Measurements from ENCODE around the gene CCL19. TPM values are rescaled to one million over a fixed set of nuclear protein-coding genes. Genes with fewer than 3 reads are reported as not detected.

CCL19 gene
- total and polyA plus RNA-seq, 2 of the 8 experiments (the other 6 are each of a cell fraction or from before 2014, with no cell fraction given) = not detected

DNA sequence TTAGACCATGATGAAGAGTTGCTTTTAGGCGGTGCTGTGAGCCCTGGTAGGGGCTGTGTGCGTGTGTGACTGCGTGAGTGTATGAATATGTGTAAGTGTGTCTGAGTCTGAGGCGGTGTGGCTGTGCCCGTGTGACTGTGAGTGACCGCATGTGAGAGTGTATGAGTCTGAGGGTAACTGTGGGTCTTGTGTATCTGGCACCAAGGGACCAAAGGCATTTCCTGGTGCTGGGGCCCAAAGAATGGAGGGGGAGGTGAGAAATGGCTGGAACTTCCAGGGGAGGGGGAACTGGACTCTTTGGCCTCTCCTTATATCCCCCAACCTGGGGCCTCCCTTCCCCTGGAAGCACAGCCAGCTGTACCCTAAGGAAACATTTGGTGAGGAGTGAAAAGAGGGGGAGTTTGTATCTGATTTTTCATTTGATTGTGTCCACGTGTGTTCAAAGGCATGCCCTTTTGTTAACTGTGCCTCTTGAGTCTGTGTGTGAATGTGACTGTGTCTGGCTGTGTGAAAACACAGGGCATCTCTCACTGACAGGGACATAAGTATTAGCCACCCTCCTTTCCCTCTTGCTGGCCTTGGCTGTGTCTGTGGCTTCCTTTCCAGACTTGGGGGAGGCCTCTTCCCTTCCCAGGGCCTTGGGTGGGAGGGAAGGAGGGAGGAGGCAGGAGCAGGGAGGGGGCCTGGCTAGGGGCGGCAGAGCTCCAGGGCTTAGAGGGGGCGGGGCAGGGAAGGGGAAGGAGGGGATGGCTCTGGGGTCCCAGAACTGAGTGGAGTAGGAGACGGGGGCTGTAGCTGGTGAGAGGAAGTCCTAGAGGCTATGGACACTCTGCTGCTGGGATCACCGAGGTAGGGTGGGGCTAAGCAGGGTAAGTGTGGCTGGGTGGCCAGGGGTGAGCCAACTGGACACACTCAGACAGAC is 37.7 kb downstream of the CCL19 start:
- WGBS, 2 experiments (ENCODE audit: extremely low coverage in 1 of 2, insufficient coverage in 1 of 2, insufficient read length in 1 of 2, insufficient replicate concordance in 2 of 2, low coverage in 1 of 2, low lambda C conversion rate in 2 of 2, missing lambda C conversion rate in 1 of 2) = 77% methylated on average over 9 of the region's 11 CpGs; no CpG with 5 or more reads in 1 of the 2 experiments
- Histone ChIP-seq H2AFZ (ENCODE audit: low read length) (no peak overlapping the region), H3K9ac (replicated peaks in 1 of 4; ENCODE audit: extremely low read depth in 1 of 4, low read depth in 3 of 4, low read length in 3 of 4) (no peak overlapping the region; a peak in 1 of 7 replicates), H3K4me2 (ENCODE audit: insufficient read depth in 1 of 2, low read depth in 2 of 2, low read length in 2 of 2) (peak overlapping the region; percentile 16 to 77; a peak in 1 of 4 replicates), H3K79me2 (ENCODE audit: control insufficient read depth in 1 of 2, insufficient read depth in 2 of 2, low read length in 2 of 2) (0 out of 4 replicates have a peak, but pooled peaks cover 0 to under 1% of the 10 kb centered on the region in 2 experiments), H3K18ac (ENCODE audit: extremely low read depth, low read length) (peak overlapping the region; percentile 87), H3K14ac (ENCODE audit: insufficient read length) (no peak overlapping the region), H3K23me2 (ENCODE audit: low read depth, low read length) (peaks cover 4% of the 10 kb centered on the region), H2BK5ac (ENCODE audit: low read depth, low read length) (peak overlapping the region; percentile 68; the same call in 1 of the 2 replicates), H2AK5ac (ENCODE audit: low read depth, low read length) (peak overlapping the region; percentile 75; the same call in 1 of the 2 replicates), H2BK120ac (replicated peaks; ENCODE audit: low read depth, low read length) (no peak overlapping the region), H4K8ac (ENCODE audit: extremely low read depth, insufficient read depth, low read length) (no peak overlapping the region; the same call in 1 of the 2 replicates), H4K91ac (replicated peaks; ENCODE audit: insufficient read length, low read length) (peak overlapping the region; percentile 75), H3K9me3 (ENCODE audit: insufficient read depth in 2 of 2, low read depth in 1 of 2, low read length in 1 of 2) (no peaks in the 10 kb centered on the region), H3K56ac (replicated peaks; ENCODE audit: insufficient read length, low read depth, low read length) (no peak overlapping the region), H3K27ac (ENCODE audit: low read depth, low read length) (no peak overlapping the region), H3K27me3 (replicated peaks in 1 of 4; ENCODE audit: control insufficient read depth in 3 of 4, extremely low read depth in 1 of 4, insufficient read depth in 3 of 4, low read length in 3 of 4) (no peaks in the 10 kb centered on the region; a peak in 1 of 7 replicates), H3K23ac (ENCODE audit: insufficient read length) (no peak overlapping the region), H3K4me3 (ENCODE audit: extremely low read depth in 1 of 4, insufficient read depth in 2 of 4, low read depth in 3 of 4, low read length in 4 of 4) (no peak overlapping the region), H4K5ac (ENCODE audit: insufficient read length, low read depth, low read length) (no peak overlapping the region), H3K4me1 (replicated peaks in 1 of 4; ENCODE audit: control insufficient read depth in 3 of 4, insufficient read depth in 4 of 4, low read length in 3 of 4) (peaks cover 5 to 22% (median 10%) of the 10 kb centered on the region in 4 experiments; a peak in 6 of 7 replicates), H3K79me1 (ENCODE audit: low read depth, low read length) (no peaks in the 10 kb centered on the region), H2BK15ac (ENCODE audit: low read length) (peak overlapping the region; percentile 92), H4K20me1 (replicated peaks in 1 of 2; ENCODE audit: control insufficient read depth in 1 of 2, insufficient read depth in 2 of 2, low read length in 2 of 2) (peaks cover 0 to 4% of the 10 kb centered on the region in 2 experiments), H3K36me3 (ENCODE audit: control insufficient read depth in 2 of 4, insufficient read depth in 4 of 4, low read length in 3 of 4) (peaks cover 3 to 17% (median 8%) of the 10 kb centered on the region in 4 experiments; a peak in 7 of 8 replicates), H3K4ac (replicated peaks; ENCODE audit: insufficient read length, low read depth, low read length) (peak overlapping the region; percentile 12), H2BK20ac (ENCODE audit: low read length) (no peak overlapping the region; the same call in 1 of the 2 replicates), H2BK12ac (ENCODE audit: low read depth, low read length) (peak overlapping the region; percentile 77; the same call in 1 of the 2 replicates)
- no peak for DNase-seq (ENCODE audit: low read depth in 1 of 2, low spot score in 2 of 2)
- ChIA-PET CTCF (ENCODE audit: partially characterized antibody) (interaction anchor here (1.4 to 15.2 kb wide), 4 partner anchors 8 to 22 kb away, joined by 4 to 277 read pairs (median 14); partner anchors contain the start of genes GALT and SIGMAR1), POLR2A (ENCODE audit: partially characterized antibody) (interaction anchor here (1.2 to 12.8 kb wide), 6 partner anchors 8 to 61 kb away, joined by 3 to 127 read pairs (median 4); partner anchors contain the start of genes ARID3C, CCL27 and SIGMAR1)
- FAIRE-seq = no peak
- TF ChIP-seq, protein P1, sequence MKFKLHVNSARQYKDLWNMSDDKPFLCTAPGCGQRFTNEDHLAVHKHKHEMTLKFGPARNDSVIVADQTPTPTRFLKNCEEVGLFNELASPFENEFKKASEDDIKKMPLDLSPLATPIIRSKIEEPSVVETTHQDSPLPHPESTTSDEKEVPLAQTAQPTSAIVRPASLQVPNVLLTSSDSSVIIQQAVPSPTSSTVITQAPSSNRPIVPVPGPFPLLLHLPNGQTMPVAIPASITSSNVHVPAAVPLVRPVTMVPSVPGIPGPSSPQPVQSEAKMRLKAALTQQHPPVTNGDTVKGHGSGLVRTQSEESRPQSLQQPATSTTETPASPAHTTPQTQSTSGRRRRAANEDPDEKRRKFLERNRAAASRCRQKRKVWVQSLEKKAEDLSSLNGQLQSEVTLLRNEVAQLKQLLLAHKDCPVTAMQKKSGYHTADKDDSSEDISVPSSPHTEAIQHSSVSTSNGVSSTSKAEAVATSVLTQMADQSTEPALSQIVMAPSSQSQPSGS (IDR thresholded peaks at IDR 0.05; ENCODE audit: low read length) = no peak
- TF ChIP-seq BRCA1 (IDR thresholded peaks at IDR 0.05; ENCODE audit: low read depth, low read length) (no peak), ZNF274 (IDR thresholded peaks at IDR 0.05; ENCODE audit: borderline replicate concordance, extremely low read depth, low read length) (no peak), RFX5 (IDR thresholded peaks at IDR 0.05; ENCODE audit: borderline replicate concordance, low read depth, low read length) (no peak), JUND (IDR thresholded peaks at IDR 0.05; ENCODE audit: low read length) (no peak), RXRA (IDR thresholded peaks at IDR 0.05; ENCODE audit: insufficient read depth, low read depth, low read length) (no peak), NRF1 (IDR thresholded peaks at IDR 0.05; ENCODE audit: low read depth, low read length) (no peak), YY1 (IDR thresholded peaks at IDR 0.05; ENCODE audit: low read depth, low read length) (no peak), SIRT6 (IDR thresholded peaks at IDR 0.05; ENCODE audit: low read length) (no peak)
